ENCODE measurements around the gene PLCG2.
A peak's percentile ranks its signal among the peaks of the same experiment; 100 is the strongest.
"Not testable (repeated sequence)": the region's sequence is repeated elsewhere in the genome, so short reads cannot be mapped to it uniquely, and the experiment has no call there.

The PLCG2 gene

GRCh38 chr16:81796583-81797346 lies 17.7 kb downstream of the PLCG2 start:
- DNase-seq (ENCODE audit: low read depth): peak; percentile 48
- peak overlapping the region; percentile 63 for H3K4me3 ChIP-seq (ENCODE audit: low read depth, low read length)
- TF ChIP-seq CTCF (IDR thresholded peaks at IDR 0.05; ENCODE audit: insufficient read depth, low read depth, low read length, missing control alignments): no peak

GRCh38 chr16:81797443-81797842 lies 18.4 kb downstream of the PLCG2 start:
- DNase-seq (ENCODE audit: low read depth): peak; percentile 94
- TF ChIP-seq CTCF (IDR thresholded peaks at IDR 0.05; ENCODE audit: insufficient read depth, low read depth, low read length, missing control alignments): no peak
- peak overlapping the region; percentile 63 for H3K4me3 ChIP-seq (ENCODE audit: low read depth, low read length)

- TF ChIP-seq CTCF (IDR thresholded peaks at IDR 0.05; ENCODE audit: insufficient read depth, low read depth, low read length, missing control alignments): peak; percentile 39
- DNase-seq (ENCODE audit: low read depth): peak; percentile 95
- H3K4me3 ChIP-seq (ENCODE audit: low read depth, low read length): peak overlapping the region; percentile 63
Measured at GRCh38 chr16:81798311-81799137, 19.4 kb downstream of the PLCG2 start.

DNA sequence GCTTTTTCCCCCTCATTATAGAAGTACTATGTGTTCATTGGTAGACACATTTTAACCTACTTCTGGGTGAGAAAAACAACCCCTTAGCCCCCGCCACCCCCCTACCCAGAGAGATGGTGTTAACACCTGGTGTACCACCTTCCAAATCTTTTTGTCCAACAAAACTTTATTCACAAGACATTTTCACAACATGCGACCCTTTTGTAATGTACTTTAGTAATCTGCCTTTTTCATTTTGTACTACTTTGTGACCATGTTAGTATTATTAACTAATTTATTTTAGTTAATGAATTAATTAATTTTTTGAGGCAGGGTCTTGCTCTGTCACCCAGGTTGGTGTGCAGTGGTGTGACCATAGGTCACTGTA lies 20.0 kb downstream of the PLCG2 start:
- H3K4me3 ChIP-seq (ENCODE audit: low read depth, low read length): peak overlapping the region; percentile 63

GRCh38 chr16:81801724-81802123 lies 22.6 kb downstream of the PLCG2 start:
- H3K4me3 ChIP-seq (ENCODE audit: low read depth, low read length); DNase-seq (ENCODE audit: low read depth): not testable (repeated sequence)

More for the DNA sequence above, 20.0 kb downstream of the PLCG2 start:
- no peak for TF ChIP-seq CTCF (IDR thresholded peaks at IDR 0.05; ENCODE audit: insufficient read depth, low read depth, low read length, missing control alignments)
- DNase-seq (ENCODE audit: low read depth): no peak

DNA sequence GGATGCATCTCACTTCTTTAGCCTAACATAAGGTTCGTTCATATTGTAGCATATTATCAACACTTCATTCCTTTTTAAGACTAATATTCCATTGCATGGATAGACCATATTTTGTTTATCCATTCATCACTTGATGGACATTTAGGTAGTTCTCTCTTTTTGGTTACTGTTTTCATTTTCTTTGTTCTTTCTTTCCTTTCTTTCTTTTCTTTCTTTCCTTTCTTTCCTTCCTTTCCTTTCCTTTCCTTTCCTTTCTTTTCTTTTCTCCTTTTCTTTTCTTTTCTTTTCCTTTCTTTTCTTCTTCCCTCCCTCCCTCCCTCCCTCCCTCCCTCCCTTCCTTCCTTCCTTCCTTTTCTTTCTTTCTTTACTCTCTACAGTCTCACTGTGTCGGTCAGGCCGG lies 24.2 kb downstream of the PLCG2 start:
- DNase-seq (ENCODE audit: low read depth): no peak
- no peak for TF ChIP-seq CTCF (IDR thresholded peaks at IDR 0.05; ENCODE audit: insufficient read depth, low read depth, low read length, missing control alignments)

DNA sequence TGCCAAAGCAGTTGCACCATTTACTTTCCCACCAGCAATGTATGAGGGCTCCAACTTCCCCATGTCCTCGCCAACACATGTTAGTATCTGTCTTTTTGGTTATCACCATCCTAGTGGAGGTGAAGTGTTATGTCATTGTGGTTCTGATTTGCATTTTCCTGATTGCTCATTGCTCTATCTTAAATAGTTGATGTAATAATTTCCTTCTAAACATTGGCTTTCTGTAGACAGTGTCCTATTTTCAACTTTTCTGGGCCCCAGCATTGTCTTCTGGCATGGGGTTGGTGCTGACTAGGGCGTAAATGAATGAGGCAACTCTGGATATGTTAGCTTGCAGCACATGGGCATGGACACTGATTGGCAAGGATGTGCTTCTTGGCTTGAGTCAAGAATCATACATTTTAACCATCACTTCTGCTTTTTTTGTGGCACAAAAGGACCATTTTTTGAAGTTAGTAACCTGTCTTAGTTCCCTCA lies 25.1 kb downstream of the PLCG2 start:
- H3K4me3 ChIP-seq (ENCODE audit: low read depth, low read length): no peak overlapping the region
- peak; percentile 65 for DNase-seq (ENCODE audit: low read depth)
- no peak for TF ChIP-seq CTCF (IDR thresholded peaks at IDR 0.05; ENCODE audit: insufficient read depth, low read depth, low read length, missing control alignments)

More for the DNA sequence above, 24.2 kb downstream of the PLCG2 start:
- no peak overlapping the region for H3K4me3 ChIP-seq (ENCODE audit: low read depth, low read length)
